Activated naive CD8-positive, alpha-beta T cell treated with anti-CD3 and anti-CD28 coated beads, Interleukin-2, amount 10 ng/mL, durations not matched to agents 7 days and 5 days (primary cell): ENCODE results near the gene CACNG8. TPM values are rescaled to one million over a fixed set of nuclear protein-coding genes. Genes with fewer than 3 reads are reported as not detected.

ENCODE experiments used
- ATAC-seq: fragments of 150-1000 bp; cut with Tn5 transposase; one replicate; pipeline ENCODE4 v1.10.0; 2021; ENCODE audit warnings: low read depth, moderate library complexity
- POLR2A ChIA-PET: fragments of 350-600 bp; sonication (Branson Sonifier 250); formaldehyde crosslinking; loops from one replicate; lab custom pipeline; 2021; ENCODE audit warnings: antibody characterized with exemption; lab: Charles Lee
- DNase-seq: peaks from one replicate; pipeline ENCODE4 v3.0.0; 2021
- H3K27ac Mint-ChIP-seq: one replicate; pipeline ENCODE4 v1.8.0; 2022; ENCODE audit warnings: mild to moderate bottlenecking, mixed read lengths
- H3K27me3 Mint-ChIP-seq: one replicate; pipeline ENCODE4 v1.8.0; 2022; ENCODE audit warnings: mild to moderate bottlenecking, moderate library complexity, mixed read lengths
- H3K36me3 Mint-ChIP-seq: one replicate; pipeline ENCODE4 v1.8.0; 2021; ENCODE audit warnings: mild to moderate bottlenecking, mixed read lengths
- H3K4me1 Mint-ChIP-seq: one replicate; pipeline ENCODE4 v1.8.0; 2021; ENCODE audit warnings: mixed read lengths
- H3K4me3 Mint-ChIP-seq: one replicate; pipeline ENCODE4 v1.8.0; 2022; ENCODE audit warnings: mild to moderate bottlenecking, moderate library complexity, mixed read lengths
- H3K9me3 Mint-ChIP-seq: one replicate; pipeline ENCODE4 v1.8.0; 2021; ENCODE audit warnings: mixed read lengths
- total RNA-seq, 2 experiments: library from RNA; stranded (reverse); gene quantifications; one replicate each; pipeline ENCODE4 v1.2.3, GENCODE V29; 2021

Gene CACNG8
- total RNA-seq, 2 experiments from 2014 or later: not detected

DNA sequence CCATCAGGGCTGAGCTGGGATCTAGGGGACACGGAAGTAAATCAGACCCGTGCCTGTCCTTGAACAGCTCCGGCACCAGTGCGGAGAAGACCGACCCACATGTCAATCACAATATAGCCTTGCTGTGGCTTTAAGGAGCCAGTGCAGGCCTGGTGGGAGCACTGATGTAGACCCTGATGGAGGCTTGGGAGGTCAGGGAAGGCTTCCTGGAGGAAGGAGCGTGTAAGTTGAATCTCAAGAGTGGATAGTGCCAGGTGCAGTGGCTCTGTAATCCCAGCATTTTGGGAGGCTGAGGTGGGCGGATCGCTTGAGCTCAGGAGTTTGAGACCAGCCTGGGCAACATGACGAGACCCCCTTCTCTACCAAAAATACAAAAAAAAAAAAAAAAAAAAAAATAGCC, 10.8 kb upstream of the CACNG8 start:
- Mint-ChIP-seq H3K27me3 (peaks cover 11% of the 10 kb centered on the region), H3K27ac (no peak overlapping the region), H3K4me1 (no peaks in the 10 kb centered on the region), H3K36me3 (no peaks in the 10 kb centered on the region), H3K4me3 (no peak overlapping the region), H3K9me3 (no peaks in the 10 kb centered on the region)
- ATAC-seq (no peak), DNase-seq (no peak)
- POLR2A ChIA-PET: no interaction called here

DNA sequence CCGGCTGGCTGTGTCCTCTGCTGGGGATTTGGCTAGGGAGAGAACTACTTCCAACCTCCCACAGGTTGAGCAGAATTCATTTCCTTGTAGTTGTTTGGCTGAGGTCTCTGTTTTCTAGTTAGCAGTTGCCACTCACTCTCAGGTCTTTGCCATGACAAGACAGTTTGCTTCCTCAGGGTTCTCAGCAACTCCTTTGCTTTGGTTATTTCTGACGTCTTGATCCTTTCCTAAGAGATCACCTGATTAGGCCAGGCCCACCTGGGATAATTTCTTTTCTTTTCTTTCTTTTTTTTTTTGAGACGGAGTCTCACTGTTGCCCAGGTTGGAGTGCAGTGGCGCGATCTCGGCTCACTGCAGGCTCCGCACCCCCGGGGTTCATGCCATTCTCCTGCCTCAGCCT, 9.4 kb upstream of the CACNG8 start:
- Mint-ChIP-seq H3K9me3 (no peaks in the 10 kb centered on the region), H3K27ac (no peak overlapping the region), H3K36me3 (no peaks in the 10 kb centered on the region), H3K4me3 (no peak overlapping the region), H3K27me3 (peaks cover 18% of the 10 kb centered on the region), H3K4me1 (no peaks in the 10 kb centered on the region)
- ATAC-seq (no peak), DNase-seq (no peak)
- POLR2A ChIA-PET: no interaction called here

DNA sequence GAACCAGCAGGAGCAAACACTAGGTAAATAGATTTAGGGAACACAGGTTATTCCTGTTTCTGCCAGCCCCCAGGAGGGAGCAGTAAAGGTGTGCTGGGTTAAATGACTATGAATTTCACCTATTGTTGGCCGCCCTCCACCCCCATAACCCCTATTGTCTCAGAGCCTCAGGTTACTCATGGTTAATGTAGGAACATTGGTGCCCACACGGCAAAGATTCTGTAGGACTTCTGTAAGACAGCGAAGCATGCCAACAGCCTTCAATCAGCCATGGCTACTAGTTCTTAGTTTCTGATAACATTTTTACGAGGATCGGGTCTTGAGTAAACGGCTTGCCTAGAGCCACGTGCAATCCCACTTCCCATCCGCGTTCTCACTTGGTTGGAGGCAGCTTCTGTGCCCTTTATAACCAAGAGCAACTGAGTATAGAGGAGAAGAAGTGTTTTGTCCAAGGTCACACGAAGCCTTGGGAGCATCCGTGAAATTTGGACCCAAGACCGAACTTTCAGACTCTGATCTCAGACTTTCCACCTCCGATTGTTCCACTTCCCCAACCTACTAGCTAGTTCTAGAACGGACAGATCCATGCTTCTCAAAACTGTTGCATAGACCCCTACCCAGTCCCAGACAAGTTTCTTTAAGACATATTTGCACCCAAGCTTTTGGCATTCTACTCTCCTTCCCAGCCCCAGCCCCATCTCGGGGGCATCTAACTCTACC, 5.1 kb upstream of the CACNG8 start:
- POLR2A ChIA-PET: no interaction called here
- Mint-ChIP-seq H3K4me3 (no peak overlapping the region), H3K36me3 (no peaks in the 10 kb centered on the region), H3K9me3 (no peaks in the 10 kb centered on the region), H3K27ac (no peak overlapping the region), H3K27me3 (peaks cover 54% of the 10 kb centered on the region), H3K4me1 (peaks cover 2% of the 10 kb centered on the region)
- DNase-seq: no peak
- no peak for ATAC-seq

DNA sequence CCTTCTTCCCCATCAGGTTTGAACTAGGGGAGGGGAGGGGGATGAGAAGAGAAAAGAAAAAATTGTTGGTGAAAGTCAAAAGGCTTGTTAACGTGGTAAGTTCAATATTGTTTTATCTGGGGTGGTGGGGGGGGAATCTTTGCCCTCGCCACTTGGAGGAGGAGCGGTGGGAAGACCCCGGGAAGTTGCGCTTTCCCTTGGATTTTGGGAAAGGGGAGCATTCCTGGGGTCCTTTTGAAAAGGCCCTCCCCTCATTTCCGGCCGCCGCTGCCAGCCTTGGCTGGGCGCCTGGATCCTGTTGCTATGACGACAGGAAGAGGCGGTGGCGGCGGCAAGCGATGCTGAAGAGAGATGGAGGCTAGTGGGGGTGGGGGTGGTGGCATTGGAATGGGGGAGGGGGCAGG, 4.6 kb upstream of the CACNG8 start:
- Mint-ChIP-seq H3K36me3 (no peaks in the 10 kb centered on the region), H3K27me3 (peaks cover 54% of the 10 kb centered on the region), H3K4me3 (no peak overlapping the region), H3K9me3 (no peaks in the 10 kb centered on the region), H3K4me1 (peaks cover 2% of the 10 kb centered on the region), H3K27ac (no peak overlapping the region)
- DNase-seq: no peak
- no peak for ATAC-seq
- POLR2A ChIA-PET: no interaction called here

DNA sequence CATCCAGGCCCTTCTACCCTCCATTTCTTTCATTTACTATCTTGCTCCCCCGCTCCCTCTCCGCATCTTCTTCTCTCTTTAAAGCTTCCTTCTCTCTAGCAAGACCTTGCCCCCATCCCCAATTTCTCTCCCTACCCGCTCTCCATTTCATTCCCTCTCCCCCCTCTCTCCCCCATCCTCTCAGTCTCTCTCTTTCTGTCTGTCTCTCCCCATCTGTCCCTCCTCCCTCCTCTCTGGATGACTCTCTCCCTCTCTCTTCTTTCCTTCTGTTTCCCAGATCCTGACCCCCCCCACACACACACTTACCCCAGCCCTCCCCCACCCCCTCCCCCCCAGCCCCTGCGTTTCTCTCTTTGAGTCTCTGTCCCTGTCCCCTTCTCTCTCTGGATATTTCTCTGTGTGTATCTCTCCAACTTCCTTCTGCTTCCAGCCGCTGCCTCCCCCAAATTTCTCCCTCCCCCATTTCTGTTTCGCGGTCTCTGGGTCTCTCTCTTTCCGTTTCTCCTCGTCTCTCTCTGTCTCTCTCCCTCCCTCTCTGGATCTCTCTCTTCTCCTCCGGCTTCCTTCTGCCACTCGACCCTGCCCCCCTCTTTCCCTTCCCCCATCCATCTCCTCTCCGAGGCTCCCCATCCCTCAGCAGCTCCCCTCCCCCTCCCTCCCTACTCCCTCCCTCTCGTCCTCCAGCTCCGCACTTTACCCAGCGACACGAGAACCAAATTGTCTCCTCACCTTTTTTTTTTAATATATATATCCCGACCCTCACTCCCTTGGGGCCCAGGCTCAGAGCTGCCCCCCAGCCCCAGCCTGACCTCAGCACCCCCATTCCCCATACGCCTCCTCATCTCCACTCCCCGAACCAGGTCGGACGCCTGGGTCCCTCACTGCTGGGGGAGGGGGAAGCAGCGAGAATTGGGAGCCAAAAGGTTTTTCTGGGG, 3.6 kb upstream of the CACNG8 start:
- H3K27ac Mint-ChIP-seq: peak overlapping the region; percentile 19
- POLR2A ChIA-PET: no interaction called here
- peaks cover 61% of the 10 kb centered on the region for H3K27me3 Mint-ChIP-seq
- H3K4me3 Mint-ChIP-seq: no peak overlapping the region
- H3K9me3 Mint-ChIP-seq: no peaks in the 10 kb centered on the region
- ATAC-seq: no peak
- DNase-seq: no peak
- peaks cover 2% of the 10 kb centered on the region for H3K4me1 Mint-ChIP-seq
- peaks cover under 1% of the 10 kb centered on the region for H3K36me3 Mint-ChIP-seq

DNA sequence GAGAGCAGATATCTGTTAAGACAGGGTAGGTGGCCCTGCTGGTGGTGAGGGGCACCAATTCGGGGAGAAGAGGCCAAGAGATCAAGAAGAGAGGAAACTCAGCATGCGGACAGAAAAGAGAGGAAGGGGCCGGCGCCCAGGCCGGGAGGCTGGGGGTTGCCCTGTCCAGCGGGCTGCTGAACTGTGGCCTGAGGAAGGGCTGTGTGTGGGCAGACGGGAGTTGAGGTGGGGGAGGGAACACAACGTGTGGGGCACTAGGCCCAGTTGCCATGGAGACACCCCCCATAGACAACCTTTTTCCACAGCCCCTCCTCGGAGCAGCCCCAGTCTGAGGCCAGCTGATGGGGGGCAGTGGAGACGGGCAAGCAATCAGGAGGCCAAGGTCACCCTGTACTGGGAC, 2.5 kb upstream of the CACNG8 start:
- POLR2A ChIA-PET: no interaction called here
- Mint-ChIP-seq H3K27ac (no peak overlapping the region), H3K4me1 (peaks cover 2% of the 10 kb centered on the region), H3K36me3 (peaks cover 1% of the 10 kb centered on the region), H3K9me3 (no peaks in the 10 kb centered on the region), H3K27me3 (peaks cover 69% of the 10 kb centered on the region), H3K4me3 (no peak overlapping the region)
- no peak for DNase-seq
- ATAC-seq: no peak

DNA sequence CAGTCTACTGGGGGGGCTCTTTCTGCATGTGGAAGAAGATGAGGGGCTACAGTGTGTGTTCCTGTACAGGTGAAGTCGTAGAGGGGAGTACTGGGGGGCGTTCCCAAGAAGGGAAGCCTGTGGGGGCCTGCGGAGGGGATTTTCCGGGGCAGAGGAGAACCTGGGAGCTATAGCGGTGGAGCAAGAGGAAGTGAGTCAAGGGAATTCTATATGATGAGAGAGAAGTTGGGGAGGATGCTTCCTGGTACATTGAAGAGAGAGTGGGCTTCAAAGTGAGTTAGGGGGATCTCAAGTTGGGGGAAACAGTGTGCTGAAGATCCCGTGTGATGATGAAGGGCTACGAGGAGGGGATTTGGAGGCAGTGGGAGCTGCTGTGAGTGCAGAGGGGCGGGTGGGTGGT, 1.9 kb upstream of the CACNG8 start:
- ATAC-seq: no peak

DNA sequence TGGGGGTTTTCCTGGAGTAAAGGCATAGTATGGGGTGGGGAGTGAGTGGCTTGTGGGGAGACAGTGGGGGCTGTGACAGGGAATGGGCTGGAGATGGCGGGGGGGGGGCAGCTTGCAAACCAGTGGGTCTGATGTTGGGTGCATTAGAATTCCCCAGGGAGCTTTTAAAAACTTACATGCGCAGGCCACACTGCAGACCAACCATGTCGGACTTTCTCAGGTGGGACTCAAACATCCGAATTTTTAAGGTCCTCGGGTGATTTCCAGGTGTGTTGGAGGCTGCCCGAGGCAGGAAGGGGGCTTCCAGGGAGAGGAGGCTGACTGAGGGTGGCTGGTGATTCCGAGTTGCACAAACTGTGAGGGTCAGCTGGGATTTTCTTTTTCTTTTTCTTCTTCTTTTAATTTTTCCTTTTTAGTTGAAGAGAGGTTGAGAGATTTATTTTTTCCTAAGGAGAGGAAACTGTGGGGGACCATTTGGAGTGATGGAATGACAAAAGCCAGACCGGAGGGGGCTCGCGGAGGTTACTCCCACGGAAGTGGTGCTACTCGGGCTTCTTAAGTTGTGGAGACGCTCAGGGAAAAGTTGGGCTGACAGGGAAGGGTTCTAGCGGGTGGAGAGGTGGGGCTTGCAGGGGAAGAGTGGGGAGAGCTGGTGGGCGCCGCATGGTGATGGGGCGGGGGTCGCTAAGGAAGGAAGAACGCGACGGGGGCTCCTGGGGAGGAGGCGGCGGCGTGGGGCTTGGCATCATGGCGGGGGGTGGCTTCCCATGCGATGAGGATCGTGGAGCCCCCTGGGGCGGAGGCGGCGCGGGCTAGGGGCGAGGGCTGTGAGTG, 997 bp upstream of the CACNG8 start:
- Mint-ChIP-seq H3K27me3 (peaks cover 70% of the 10 kb centered on the region), H3K36me3 (peaks cover 1% of the 10 kb centered on the region), H3K4me1 (peaks cover 2% of the 10 kb centered on the region), H3K27ac (no peak overlapping the region), H3K9me3 (no peaks in the 10 kb centered on the region), H3K4me3 (no peak overlapping the region)
- DNase-seq: no peak
- no peak for ATAC-seq
- POLR2A ChIA-PET: no interaction called here

More for the DNA sequence above, 1.9 kb upstream of the CACNG8 start:
- H3K4me1 Mint-ChIP-seq: peaks cover 2% of the 10 kb centered on the region
- POLR2A ChIA-PET: no interaction called here
- peaks cover 1% of the 10 kb centered on the region for H3K36me3 Mint-ChIP-seq
- H3K4me3 Mint-ChIP-seq: no peak overlapping the region
- peaks cover 72% of the 10 kb centered on the region for H3K27me3 Mint-ChIP-seq
- no peaks in the 10 kb centered on the region for H3K9me3 Mint-ChIP-seq
- H3K27ac Mint-ChIP-seq: no peak overlapping the region
- no peak for DNase-seq

DNA sequence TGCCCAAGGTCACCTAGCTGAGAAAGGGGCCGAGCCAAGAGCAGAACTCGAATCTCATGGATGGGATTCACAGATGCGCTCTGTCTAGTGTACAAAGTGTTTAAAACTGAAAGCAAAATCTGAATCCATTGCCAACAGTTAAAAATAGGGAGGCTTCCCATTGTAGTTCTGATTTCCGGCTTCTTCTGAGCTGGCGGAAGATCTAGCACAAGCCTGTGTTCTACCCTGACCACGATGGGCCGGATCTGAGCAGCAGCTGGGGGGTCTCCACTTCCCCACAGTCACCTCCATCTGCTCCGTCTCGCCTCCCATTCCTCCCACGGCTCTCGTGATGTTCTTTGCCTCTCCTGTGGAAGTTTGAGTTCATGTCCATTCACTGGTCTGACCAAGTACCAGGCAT, 2.4 kb downstream of the CACNG8 start:
- ATAC-seq: no peak
- DNase-seq: no peak
- POLR2A ChIA-PET: no interaction called here
- Mint-ChIP-seq H3K27me3 (peaks cover 42% of the 10 kb centered on the region), H3K27ac (no peak overlapping the region), H3K4me3 (no peak overlapping the region), H3K4me1 (no peaks in the 10 kb centered on the region), H3K36me3 (peaks cover 1% of the 10 kb centered on the region), H3K9me3 (no peaks in the 10 kb centered on the region)

DNA sequence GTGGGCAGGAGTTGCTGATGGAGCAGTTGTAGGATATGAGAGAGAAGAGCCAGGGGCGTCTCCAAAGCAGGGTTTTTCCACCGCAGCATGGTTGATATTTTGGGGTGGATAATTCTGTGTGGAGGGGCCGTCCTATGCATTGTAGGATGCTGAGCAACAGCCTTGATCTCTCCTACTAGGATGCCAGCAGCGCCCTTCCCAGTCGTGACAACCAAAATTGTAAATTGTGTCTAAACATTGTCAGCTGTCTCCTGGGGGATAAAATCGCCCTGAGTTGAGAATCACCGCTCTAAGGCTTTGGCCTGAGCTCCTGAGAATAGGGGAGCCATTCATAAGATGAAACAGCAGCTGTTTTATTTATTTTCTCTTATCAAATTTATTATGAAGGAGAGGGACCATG, 4.2 kb downstream of the CACNG8 start:
- no peak for ATAC-seq
- POLR2A ChIA-PET: interaction anchor here (0.6 kb wide), 1 partner anchor 747 kb away, joined by 3 read pairs; no protein-coding TSS in a partner anchor
- no peaks in the 10 kb centered on the region for H3K4me1 Mint-ChIP-seq
- DNase-seq: no peak
- peaks cover 29% of the 10 kb centered on the region for H3K27me3 Mint-ChIP-seq
- no peak overlapping the region for H3K4me3 Mint-ChIP-seq
- H3K9me3 Mint-ChIP-seq: no peaks in the 10 kb centered on the region
- peaks cover 1% of the 10 kb centered on the region for H3K36me3 Mint-ChIP-seq
- H3K27ac Mint-ChIP-seq: no peak overlapping the region

DNA sequence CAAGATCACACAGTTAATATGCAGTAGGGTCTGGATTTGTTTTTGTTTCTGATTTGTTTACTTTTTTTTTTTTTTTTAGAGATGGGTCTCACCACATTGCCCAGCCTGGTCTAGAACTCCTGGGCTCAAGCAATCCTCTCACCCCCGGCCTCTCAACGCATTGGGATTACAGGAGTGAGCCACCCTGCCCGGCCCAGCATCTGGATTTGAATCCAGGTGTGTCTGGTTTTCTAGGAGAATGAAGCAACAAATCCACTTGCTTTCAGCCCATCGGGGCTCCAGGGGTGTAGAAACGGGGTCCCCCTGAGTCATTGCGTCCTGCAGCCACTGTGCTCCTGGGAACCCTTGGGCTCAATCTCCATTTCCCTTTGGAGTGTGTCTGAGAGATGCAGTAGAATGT, 6.6 kb downstream of the CACNG8 start:
- ATAC-seq (no peak), DNase-seq (no peak)
- no peaks in the 10 kb centered on the region for H3K4me1 Mint-ChIP-seq
- H3K4me3 Mint-ChIP-seq: no peak overlapping the region
- peaks cover 25% of the 10 kb centered on the region for H3K27me3 Mint-ChIP-seq
- H3K36me3 Mint-ChIP-seq: no peaks in the 10 kb centered on the region
- no peak overlapping the region for H3K27ac Mint-ChIP-seq
- no peaks in the 10 kb centered on the region for H3K9me3 Mint-ChIP-seq
- POLR2A ChIA-PET: no interaction called here

DNA sequence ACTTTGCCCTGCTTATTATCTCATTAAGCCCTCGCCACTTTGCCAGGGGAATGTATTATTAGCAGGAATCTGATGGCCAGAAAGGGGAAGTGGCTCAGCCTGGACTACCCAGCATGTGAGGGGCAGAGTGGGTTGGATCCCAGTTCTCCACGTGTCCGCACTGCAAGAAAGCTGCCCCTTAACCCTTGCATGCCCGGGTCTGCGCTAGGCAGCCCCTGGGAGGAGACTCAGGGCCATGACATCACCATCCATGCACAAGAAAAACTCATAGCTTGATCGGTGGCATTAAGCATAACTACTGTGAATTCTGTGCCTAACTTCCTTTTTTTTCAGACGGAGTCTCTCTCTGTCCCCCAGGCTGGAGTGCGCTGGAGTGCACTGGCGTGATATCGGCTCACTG, 8.9 kb downstream of the CACNG8 start:
- H3K4me1 Mint-ChIP-seq: no peaks in the 10 kb centered on the region
- peaks cover 14% of the 10 kb centered on the region for H3K27me3 Mint-ChIP-seq
- ATAC-seq (no peak), DNase-seq (no peak)
- POLR2A ChIA-PET: no interaction called here
- H3K27ac Mint-ChIP-seq: no peak overlapping the region
- no peaks in the 10 kb centered on the region for H3K9me3 Mint-ChIP-seq
- no peaks in the 10 kb centered on the region for H3K36me3 Mint-ChIP-seq
- no peak overlapping the region for H3K4me3 Mint-ChIP-seq

DNA sequence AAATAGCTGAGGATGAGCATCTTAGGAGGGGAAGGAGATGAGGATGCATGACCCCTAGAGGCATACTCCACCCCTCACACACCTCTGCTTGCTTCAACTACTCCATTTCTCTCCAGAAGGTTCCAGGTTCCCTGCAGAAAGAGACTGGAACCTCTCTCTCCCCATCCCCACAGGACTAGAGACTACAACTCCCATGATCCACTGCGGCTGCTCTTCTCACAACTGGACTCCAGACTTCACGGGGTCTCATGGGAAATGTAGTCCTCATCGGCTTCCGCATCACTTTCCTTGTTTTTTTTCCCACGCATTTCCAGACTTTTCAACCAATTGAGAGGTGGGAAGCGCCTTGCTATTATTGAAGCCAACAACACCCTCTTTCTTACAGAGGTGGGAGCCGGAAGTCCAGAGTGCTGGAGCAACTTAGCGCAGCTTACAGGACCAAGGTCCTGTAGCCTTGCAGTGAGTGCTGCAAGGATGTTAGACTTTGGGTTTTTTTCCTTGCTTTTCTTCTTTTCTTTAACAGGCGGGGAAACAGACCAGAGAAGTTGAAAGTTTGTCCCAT, 14.8 kb downstream of the CACNG8 start:
- POLR2A ChIA-PET: no interaction called here
- Mint-ChIP-seq H3K27ac (no peak overlapping the region), H3K9me3 (peaks cover 5% of the 10 kb centered on the region), H3K27me3 (peaks cover 46% of the 10 kb centered on the region), H3K4me3 (peak overlapping the region; percentile 66), H3K4me1 (peaks cover 7% of the 10 kb centered on the region), H3K36me3 (peaks cover 9% of the 10 kb centered on the region)
- ATAC-seq: peak; percentile 67
- DNase-seq: peak; percentile 43
